ENCODE results near the gene ZC3H10. TPM values are rescaled to one million over a fixed set of nuclear protein-coding genes. Genes with fewer than 3 reads are reported as not detected.

ZC3H10 gene
- total and polyA plus RNA-seq, 8 donors, result 4.2 to 8.7 (median 5.9) TPM

DNA sequence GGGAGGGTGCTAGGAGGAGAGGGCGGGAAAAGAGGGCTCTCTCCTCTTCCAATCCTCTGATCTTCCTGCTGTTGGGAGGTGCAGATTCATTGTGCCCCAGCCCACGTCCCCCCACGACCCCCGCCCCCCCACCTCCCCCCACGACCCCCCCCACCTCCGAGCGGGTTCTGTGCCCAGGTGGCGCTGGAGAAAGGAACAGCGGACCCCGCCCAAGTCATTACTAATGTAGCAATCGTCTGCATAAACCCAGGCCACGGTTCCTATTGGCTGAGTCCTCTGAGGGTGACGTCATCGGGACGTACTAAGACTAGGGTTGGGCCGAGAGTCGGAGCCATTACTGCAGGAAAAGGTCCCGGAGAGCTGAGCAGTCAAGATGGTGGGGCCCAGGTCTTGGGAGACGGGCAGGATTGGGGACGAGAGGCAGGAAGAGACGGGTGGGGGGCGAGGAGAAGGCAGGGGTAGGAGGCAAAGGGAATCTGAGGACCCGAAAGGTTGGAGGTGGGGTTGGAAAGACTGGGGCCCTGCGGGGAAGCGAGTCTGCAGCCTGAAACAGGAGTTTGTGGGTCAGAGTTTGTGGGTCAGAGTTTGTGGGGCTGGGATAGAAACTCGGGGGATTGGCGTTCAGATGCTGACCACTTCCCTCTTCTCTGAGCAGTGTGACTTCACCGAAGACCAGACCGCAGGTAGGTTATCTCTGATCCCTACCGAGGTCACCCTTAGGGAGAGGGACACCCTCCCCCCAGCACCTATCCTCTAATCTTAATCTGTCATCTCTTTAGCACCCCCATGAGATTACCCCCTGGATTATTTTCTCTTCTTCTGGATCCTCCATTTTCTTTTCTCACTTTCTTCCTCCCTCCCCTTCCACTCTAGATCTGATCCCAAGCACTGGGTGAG, 40.2 kb downstream of the ZC3H10 start, which contains the start of gene MYL6:
Gene MYL6 (plus strand): TSS at position 331 of the 897 bp plus-strand sequence. CDS start 43 bp downstream, at position 374.
- ATAC-seq, result peak; percentile 88
- Histone ChIP-seq H3K9me3 (no peaks in the 10 kb centered on the region), H3K36me3 (peaks cover 0 to 40% of the 10 kb centered on the region in 2 donors), H3K27ac (peak within 1 kb of the TSS; percentile 94 to 97), H3K4me3 (peak within 1 kb of the TSS; percentile 47 to 88), H3K27me3 (no peaks in the 10 kb centered on the region), H3K4me1 (peaks cover 21 to 48% of the 10 kb centered on the region in 2 donors)
- DNase-seq, result peak; percentile 92 to 99 (median 97)
- TF ChIP-seq, protein P1, sequence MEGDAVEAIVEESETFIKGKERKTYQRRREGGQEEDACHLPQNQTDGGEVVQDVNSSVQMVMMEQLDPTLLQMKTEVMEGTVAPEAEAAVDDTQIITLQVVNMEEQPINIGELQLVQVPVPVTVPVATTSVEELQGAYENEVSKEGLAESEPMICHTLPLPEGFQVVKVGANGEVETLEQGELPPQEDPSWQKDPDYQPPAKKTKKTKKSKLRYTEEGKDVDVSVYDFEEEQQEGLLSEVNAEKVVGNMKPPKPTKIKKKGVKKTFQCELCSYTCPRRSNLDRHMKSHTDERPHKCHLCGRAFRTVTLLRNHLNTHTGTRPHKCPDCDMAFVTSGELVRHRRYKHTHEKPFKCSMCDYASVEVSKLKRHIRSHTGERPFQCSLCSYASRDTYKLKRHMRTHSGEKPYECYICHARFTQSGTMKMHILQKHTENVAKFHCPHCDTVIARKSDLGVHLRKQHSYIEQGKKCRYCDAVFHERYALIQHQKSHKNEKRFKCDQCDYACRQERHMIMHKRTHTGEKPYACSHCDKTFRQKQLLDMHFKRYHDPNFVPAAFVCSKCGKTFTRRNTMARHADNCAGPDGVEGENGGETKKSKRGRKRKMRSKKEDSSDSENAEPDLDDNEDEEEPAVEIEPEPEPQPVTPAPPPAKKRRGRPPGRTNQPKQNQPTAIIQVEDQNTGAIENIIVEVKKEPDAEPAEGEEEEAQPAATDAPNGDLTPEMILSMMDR (IDR thresholded peaks at IDR 0.05), result no peak
- intact Hi-C loops (cut with DNase I), result no loop called here

DNA sequence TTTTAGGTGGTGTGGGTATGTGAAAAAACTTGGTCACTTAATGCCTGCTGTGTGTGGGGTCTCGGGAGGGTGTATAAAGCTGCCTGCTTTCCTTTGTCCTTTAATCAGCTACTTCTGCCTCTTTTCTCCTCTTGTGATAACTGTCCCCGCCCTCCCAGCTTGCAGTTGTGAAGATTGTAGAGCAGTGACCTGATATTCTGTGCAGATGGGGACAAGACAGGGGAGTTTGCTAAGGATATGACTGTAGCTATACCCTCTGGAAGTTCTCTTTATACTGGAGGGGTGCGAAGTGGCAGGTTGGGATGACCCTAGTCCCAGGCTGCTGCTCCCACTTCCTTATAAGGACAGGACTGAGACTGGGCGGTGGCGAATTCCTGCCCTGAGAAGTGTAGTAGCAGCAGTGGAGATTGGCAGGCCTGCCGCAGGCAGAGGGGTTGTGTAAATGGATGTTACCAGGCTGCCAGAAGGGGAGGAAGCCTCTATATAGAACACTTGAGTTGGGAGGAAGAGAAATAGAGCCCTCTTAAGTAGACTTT, 40.9 kb downstream of the ZC3H10 start:
- DNase-seq (peak; percentile 50 to 91 (median 82)), ATAC-seq (peak; percentile 74)
- TF ChIP-seq, protein P1 (IDR thresholded peaks at IDR 0.05), result no peak
- intact Hi-C loops (cut with DNase I), result no loop called here
- Histone ChIP-seq H3K4me3 (peak overlapping the region; percentile 47 to 88), H3K27me3 (no peaks in the 10 kb centered on the region), H3K4me1 (peaks cover 21 to 45% of the 10 kb centered on the region in 2 donors), H3K9me3 (no peaks in the 10 kb centered on the region), H3K36me3 (peaks cover 0 to 47% of the 10 kb centered on the region in 2 donors), H3K27ac (peak overlapping the region; percentile 94 to 97)

DNA sequence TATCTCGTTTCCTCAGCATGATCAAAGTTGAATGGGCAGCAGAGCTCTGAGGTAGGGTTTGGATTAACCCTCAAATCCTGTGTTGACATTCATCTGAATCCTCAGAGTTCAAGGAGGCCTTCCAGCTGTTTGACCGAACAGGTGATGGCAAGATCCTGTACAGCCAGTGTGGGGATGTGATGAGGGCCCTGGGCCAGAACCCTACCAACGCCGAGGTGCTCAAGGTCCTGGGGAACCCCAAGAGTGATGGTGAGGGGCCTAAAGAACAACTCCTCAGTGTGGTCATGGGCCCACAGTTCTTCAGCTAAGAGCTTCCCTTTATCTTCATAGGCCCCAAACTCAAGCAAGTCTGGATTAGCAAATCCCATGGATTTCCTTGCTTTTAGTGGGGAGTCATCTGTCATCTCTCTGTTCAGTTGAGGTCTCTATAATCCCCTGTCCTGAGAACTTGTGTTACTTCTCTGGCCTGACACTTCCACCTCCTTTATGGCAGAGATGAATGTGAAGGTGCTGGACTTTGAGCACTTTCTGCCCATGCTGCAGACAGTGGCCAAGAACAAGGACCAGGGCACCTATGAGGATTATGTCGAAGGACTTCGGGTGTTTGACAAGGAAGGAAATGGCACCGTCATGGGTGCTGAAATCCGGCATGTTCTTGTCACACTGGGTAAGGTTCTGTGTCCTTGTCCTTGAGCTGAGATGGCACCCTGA, 41.6 kb downstream of the ZC3H10 start:
- no peak for ATAC-seq
- Histone ChIP-seq H3K4me3 (peak overlapping the region; percentile 47 to 88), H3K27ac (peak overlapping the region; percentile 94 to 97), H3K9me3 (no peaks in the 10 kb centered on the region), H3K36me3 (peaks cover 0 to 53% of the 10 kb centered on the region in 2 donors), H3K4me1 (peaks cover 21 to 45% of the 10 kb centered on the region in 2 donors), H3K27me3 (no peaks in the 10 kb centered on the region)
- intact Hi-C loops (cut with DNase I), result no loop called here
- TF ChIP-seq, protein P1 (IDR thresholded peaks at IDR 0.05), result no peak
- no peak for DNase-seq

DNA sequence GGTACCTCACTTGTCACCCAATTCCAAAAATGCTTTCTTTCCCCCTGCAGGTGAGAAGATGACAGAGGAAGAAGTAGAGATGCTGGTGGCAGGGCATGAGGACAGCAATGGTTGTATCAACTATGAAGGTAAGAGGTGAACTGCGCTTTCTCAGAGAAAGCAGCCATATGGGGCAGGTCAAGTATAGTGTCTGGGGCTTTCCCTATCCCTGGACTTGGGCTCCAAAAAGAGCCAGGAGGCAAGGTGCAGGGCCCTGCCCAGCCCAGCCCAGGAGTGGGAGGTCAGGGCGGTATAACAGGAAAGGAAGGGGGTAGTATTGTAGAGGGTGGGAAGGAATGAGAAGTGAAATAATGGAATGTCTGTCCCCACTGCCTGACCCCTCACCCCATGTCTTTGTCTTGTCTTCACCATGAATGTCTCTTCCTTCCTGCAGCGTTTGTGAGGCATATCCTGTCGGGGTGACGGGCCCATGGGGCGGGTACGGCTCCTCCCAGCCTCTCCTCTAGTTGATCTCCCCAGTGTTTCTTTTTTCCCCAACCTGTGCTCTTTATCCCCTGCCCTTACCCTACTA, 42.2 kb downstream of the ZC3H10 start:
- peaks cover 21 to 45% of the 10 kb centered on the region in 2 donors for H3K4me1 ChIP-seq
- no peaks in the 10 kb centered on the region for H3K27me3 ChIP-seq
- TF ChIP-seq, protein P1 (IDR thresholded peaks at IDR 0.05), result no peak
- no peaks in the 10 kb centered on the region for H3K9me3 ChIP-seq
- DNase-seq (no peak), ATAC-seq (no peak)
- peaks cover 0 to 60% of the 10 kb centered on the region in 2 donors for H3K36me3 ChIP-seq
- H3K4me3 ChIP-seq, result peak overlapping the region; percentile 47 to 88
- intact Hi-C loops (cut with DNase I), result no loop called here
- H3K27ac ChIP-seq, result peak overlapping the region; percentile 94 to 97

Data from left lung (tissue), 10 donors.